WTC11 (cell line): ENCODE measurements around the gene NECTIN1. TPM values are rescaled to one million over a fixed set of nuclear protein-coding genes. Genes with fewer than 3 reads are reported as not detected.

Experiments
- ATAC-seq: fragments of 200-7000 bp; cut with Tn5 transposase; 2 replicates; pipeline ENCODE4 v1.10.0; 2021; ENCODE audit warnings: mild to moderate bottlenecking, moderate library complexity
- CTCF ChIA-PET: fragments of 300-600 bp; sonication (Branson Sonifier 250); formaldehyde crosslinking; loops from one replicate; lab custom pipeline; 2021; ENCODE audit warnings: antibody characterized with exemption; lab: Charles Lee
- POLR2A ChIA-PET: fragments of 350-600 bp; sonication (Branson Sonifier 250); formaldehyde crosslinking; loops from one replicate; lab custom pipeline; 2021; ENCODE audit warnings: antibody characterized with exemption; lab: Charles Lee
- DNase-seq: peaks from one replicate; pipeline ENCODE4 v3.0.0; 2021; ENCODE audit warnings: low spot score
- H3K27ac Mint-ChIP-seq: 2 replicates; pipeline ENCODE4 v1.8.0; 2021; ENCODE audit warnings: mixed read lengths
- H3K27me3 Mint-ChIP-seq: 2 replicates; pipeline ENCODE4 v1.8.0; 2021; ENCODE audit warnings: low read depth, mild to moderate bottlenecking, moderate library complexity, mixed read lengths
- H3K36me3 Mint-ChIP-seq: 2 replicates; pipeline ENCODE4 v1.8.0; 2021; ENCODE audit warnings: mixed read lengths
- H3K4me1 Mint-ChIP-seq: 2 replicates; pipeline ENCODE4 v1.8.0; 2022; ENCODE audit warnings: mixed read lengths
- H3K4me3 Mint-ChIP-seq: 2 replicates; pipeline ENCODE4 v1.8.0; 2021; ENCODE audit warnings: mild to moderate bottlenecking, moderate library complexity, mixed read lengths
- H3K9me3 Mint-ChIP-seq: 2 replicates; pipeline ENCODE4 v1.8.0; 2021; ENCODE audit warnings: mixed read lengths
- ELF4 ChIP-seq: sonication (generic); formaldehyde crosslinking; IDR thresholded peaks from 2 replicates; pipeline ENCODE4 v1.8.1; 2022; ENCODE audit warnings: low read depth, mild to moderate bottlenecking, moderate library complexity, missing genetic modification reagents
- JUN ChIP-seq: sonication (generic); formaldehyde crosslinking; IDR thresholded peaks from 2 replicates; pipeline ENCODE4 v1.8.0; 2023; ENCODE audit warnings: mild to moderate bottlenecking, missing genetic modification reagents
- SMAD4 ChIP-seq: sonication (generic); formaldehyde crosslinking; IDR thresholded peaks from 2 replicates; pipeline ENCODE4 v1.8.0; 2022; ENCODE audit warnings: mild to moderate bottlenecking, missing genetic modification reagents
- ZNF121 ChIP-seq: sonication (generic); formaldehyde crosslinking; IDR thresholded peaks from 2 replicates; pipeline ENCODE4 v1.8.0; 2023; ENCODE audit warnings: missing genetic modification reagents
- ZNF263 ChIP-seq: sonication (generic); formaldehyde crosslinking; IDR thresholded peaks from 2 replicates; pipeline ENCODE4 v1.8.1; 2022; ENCODE audit warnings: low read depth, mild to moderate bottlenecking, moderate library complexity, missing genetic modification reagents
- ZNF317 ChIP-seq: sonication (generic); formaldehyde crosslinking; IDR thresholded peaks from 2 replicates; pipeline ENCODE4 v1.8.1; 2023; ENCODE audit warnings: low read depth, mild to moderate bottlenecking, moderate library complexity, missing genetic modification reagents, borderline replicate concordance
- total RNA-seq: library from RNA; stranded (reverse); gene quantifications from 3 replicates; pipeline ENCODE4 v1.2.3, GENCODE V29; 2021
- TF ChIP-seq, protein P1 (sequence below): sonication (generic); formaldehyde crosslinking; IDR thresholded peaks from 2 replicates; pipeline ENCODE4 v1.8.1; 2022; ENCODE audit warnings: low read depth, missing genetic modification reagents, borderline replicate concordance
- TF ChIP-seq, protein P2 (sequence below): sonication (generic); formaldehyde crosslinking; IDR thresholded peaks from 2 replicates; pipeline ENCODE4 v1.8.0; 2022; ENCODE audit warnings: missing genetic modification reagents
- TF ChIP-seq, protein P3 (sequence below): sonication (generic); formaldehyde crosslinking; IDR thresholded peaks from 2 replicates; pipeline ENCODE4 v1.8.1; 2022; ENCODE audit warnings: low read depth, mild to moderate bottlenecking, moderate library complexity, missing genetic modification reagents, borderline replicate concordance
- TF ChIP-seq, protein P4 (sequence below): fragments of 250-450 bp; sonication (Bioruptor Pico); IDR thresholded peaks from 2 replicates; pipeline ENCODE4 v1.9.0; 2021; ENCODE audit warnings: mild to moderate bottlenecking
- TF ChIP-seq, protein P5 (sequence below): sonication (generic); formaldehyde crosslinking; IDR thresholded peaks from 2 replicates; pipeline ENCODE4 v1.8.1; 2023; ENCODE audit warnings: mild to moderate bottlenecking, missing genetic modification reagents
- TF ChIP-seq, protein P6 (sequence below): fragments of 250-450 bp; sonication (Bioruptor Pico); IDR thresholded peaks from 2 replicates; pipeline ENCODE4 v1.9.0; 2021; ENCODE audit warnings: mild to moderate bottlenecking, borderline replicate concordance
- TF ChIP-seq, protein P7 (sequence below): fragments of 250-450 bp; sonication (Bioruptor Pico); IDR thresholded peaks from 2 replicates; pipeline ENCODE4 v2.1.2; 2022; ENCODE audit warnings: mild to moderate bottlenecking, moderate library complexity
- TF ChIP-seq, protein P8 (sequence below): fragments of 200-600 bp; IDR thresholded peaks from 2 replicates; pipeline ENCODE4 v1.8.0; 2022; ENCODE audit warnings: antibody characterized with exemption

NECTIN1 gene
- total RNA-seq, 1 experiment from 2014 or later = 86.2 TPM

DNA sequence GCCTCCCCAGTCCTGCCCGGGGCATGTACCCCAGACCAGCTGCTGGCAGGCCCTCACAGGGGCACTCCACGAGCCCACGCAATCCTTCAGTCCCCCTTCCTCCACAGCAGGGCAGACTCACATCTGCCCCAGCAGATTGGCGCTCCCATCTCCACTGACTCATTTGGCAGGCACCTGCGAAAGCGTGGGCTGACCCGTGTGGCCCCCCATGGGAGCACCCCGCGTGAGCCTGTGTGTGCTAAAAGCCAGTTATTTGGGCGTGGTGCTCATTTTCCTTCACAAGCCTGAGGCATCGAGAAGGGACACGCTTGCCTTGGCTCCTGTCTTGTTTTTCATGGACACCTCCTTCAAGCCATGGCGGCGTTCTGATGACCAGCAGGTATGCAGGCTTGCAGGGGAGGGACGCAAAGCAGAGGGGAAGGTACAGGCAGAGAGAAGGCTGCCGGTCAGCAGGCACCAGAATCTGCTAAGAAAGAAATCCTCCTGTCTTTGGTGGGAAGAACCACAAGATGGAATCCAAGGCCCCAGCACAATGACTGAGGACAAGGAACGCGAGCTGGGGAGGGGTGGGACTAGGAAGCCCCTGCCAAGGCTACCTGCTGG, 8.6 kb downstream of the NECTIN1 start:
- TF ChIP-seq ZNF121 (CRISPR knock-in tag) (no peak), ELF4 (CRISPR knock-in tag) (no peak), ZNF263 (CRISPR knock-in tag) (no peak), JUN (CRISPR knock-in tag) (no peak), SMAD4 (CRISPR knock-in tag) (no peak)
- TF ChIP-seq, protein P1, sequence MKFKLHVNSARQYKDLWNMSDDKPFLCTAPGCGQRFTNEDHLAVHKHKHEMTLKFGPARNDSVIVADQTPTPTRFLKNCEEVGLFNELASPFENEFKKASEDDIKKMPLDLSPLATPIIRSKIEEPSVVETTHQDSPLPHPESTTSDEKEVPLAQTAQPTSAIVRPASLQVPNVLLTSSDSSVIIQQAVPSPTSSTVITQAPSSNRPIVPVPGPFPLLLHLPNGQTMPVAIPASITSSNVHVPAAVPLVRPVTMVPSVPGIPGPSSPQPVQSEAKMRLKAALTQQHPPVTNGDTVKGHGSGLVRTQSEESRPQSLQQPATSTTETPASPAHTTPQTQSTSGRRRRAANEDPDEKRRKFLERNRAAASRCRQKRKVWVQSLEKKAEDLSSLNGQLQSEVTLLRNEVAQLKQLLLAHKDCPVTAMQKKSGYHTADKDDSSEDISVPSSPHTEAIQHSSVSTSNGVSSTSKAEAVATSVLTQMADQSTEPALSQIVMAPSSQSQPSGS (CRISPR knock-in tag) = no peak
- TF ChIP-seq, protein P2, sequence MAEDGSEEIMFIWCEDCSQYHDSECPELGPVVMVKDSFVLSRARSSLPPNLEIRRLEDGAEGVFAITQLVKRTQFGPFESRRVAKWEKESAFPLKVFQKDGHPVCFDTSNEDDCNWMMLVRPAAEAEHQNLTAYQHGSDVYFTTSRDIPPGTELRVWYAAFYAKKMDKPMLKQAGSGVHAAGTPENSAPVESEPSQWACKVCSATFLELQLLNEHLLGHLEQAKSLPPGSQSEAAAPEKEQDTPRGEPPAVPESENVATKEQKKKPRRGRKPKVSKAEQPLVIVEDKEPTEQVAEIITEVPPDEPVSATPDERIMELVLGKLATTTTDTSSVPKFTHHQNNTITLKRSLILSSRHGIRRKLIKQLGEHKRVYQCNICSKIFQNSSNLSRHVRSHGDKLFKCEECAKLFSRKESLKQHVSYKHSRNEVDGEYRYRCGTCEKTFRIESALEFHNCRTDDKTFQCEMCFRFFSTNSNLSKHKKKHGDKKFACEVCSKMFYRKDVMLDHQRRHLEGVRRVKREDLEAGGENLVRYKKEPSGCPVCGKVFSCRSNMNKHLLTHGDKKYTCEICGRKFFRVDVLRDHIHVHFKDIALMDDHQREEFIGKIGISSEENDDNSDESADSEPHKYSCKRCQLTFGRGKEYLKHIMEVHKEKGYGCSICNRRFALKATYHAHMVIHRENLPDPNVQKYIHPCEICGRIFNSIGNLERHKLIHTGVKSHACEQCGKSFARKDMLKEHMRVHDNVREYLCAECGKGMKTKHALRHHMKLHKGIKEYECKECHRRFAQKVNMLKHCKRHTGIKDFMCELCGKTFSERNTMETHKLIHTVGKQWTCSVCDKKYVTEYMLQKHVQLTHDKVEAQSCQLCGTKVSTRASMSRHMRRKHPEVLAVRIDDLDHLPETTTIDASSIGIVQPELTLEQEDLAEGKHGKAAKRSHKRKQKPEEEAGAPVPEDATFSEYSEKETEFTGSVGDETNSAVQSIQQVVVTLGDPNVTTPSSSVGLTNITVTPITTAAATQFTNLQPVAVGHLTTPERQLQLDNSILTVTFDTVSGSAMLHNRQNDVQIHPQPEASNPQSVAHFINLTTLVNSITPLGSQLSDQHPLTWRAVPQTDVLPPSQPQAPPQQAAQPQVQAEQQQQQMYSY (CRISPR knock-in tag) = no peak
- TF ChIP-seq, protein P3, sequence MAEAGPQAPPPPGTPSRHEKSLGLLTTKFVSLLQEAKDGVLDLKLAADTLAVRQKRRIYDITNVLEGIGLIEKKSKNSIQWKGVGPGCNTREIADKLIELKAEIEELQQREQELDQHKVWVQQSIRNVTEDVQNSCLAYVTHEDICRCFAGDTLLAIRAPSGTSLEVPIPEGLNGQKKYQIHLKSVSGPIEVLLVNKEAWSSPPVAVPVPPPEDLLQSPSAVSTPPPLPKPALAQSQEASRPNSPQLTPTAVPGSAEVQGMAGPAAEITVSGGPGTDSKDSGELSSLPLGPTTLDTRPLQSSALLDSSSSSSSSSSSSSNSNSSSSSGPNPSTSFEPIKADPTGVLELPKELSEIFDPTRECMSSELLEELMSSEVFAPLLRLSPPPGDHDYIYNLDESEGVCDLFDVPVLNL (CRISPR knock-in tag) = no peak
- DNase-seq (no peak), ATAC-seq (no peak)
- Mint-ChIP-seq H3K4me3 (no peak overlapping the region), H3K27ac (peak overlapping the region; percentile 23; the same call in 1 of the 2 replicates), H3K9me3 (no peaks in the 10 kb centered on the region), H3K4me1 (peaks cover 91% of the 10 kb centered on the region), H3K36me3 (peaks cover 3% of the 10 kb centered on the region; the same call in 1 of the 2 replicates), H3K27me3 (no peaks in the 10 kb centered on the region)
- CTCF ChIA-PET = interaction anchor here (0.7 to 4.9 kb wide), 47 partner anchors 9 to 467 kb away, joined by 3 to 66 read pairs (median 4); partner anchors contain the start of gene NECTIN1
- POLR2A ChIA-PET = interaction anchor here (1.0 kb wide), 1 partner anchor 9 kb away, joined by 6 read pairs; the partner anchor contains the start of gene NECTIN1

DNA sequence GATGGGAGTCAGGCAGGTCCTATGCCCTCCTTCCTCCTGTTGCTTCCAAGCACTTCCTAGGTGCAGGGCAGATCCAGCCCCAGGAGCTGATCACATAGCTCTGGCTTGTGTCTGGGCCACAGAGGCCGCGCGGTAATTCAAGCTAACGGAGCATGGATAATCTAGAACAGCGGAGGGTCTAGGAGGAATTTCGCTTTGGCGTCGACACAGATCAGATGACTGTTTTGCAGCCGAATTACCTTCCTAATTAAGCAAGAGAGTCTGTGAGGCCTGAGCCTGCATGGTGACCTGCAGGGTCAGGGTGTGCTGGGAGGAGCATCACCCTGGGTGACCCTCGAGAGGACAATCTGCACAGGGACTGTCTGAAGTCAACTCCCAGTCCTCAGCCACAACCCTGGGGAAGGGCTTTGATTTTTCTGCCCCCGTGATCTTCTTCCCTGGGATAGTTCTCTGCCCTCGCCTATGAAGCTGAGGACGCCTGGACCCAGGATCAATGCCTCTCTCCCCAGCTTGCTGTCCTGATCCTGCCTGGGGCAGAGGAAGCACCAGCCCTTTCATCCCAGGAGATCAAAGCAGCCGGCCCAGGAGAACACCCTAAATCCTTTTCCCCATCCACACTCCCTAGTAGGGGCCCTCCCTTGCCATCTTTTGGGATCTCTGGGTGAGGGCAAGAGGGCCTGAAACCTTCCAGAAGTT, 11.0 kb downstream of the NECTIN1 start:
- Mint-ChIP-seq H3K9me3 (no peaks in the 10 kb centered on the region), H3K4me1 (peaks cover 88% of the 10 kb centered on the region), H3K27ac (no peak overlapping the region), H3K36me3 (peaks cover 3% of the 10 kb centered on the region; the same call in 1 of the 2 replicates), H3K27me3 (no peaks in the 10 kb centered on the region), H3K4me3 (no peak overlapping the region)
- DNase-seq (no peak), ATAC-seq (no peak)
- ChIA-PET POLR2A (interaction anchor here (0.9 kb wide), 1 partner anchor 11 kb away, joined by 3 read pairs; the partner anchor contains the start of gene NECTIN1), CTCF (interaction anchor here (1.0 to 2.7 kb wide), 3 partner anchors 10 to 12 kb away, joined by 3 to 9 read pairs (median 3); partner anchors contain the start of gene NECTIN1)
- TF ChIP-seq, protein P4, sequence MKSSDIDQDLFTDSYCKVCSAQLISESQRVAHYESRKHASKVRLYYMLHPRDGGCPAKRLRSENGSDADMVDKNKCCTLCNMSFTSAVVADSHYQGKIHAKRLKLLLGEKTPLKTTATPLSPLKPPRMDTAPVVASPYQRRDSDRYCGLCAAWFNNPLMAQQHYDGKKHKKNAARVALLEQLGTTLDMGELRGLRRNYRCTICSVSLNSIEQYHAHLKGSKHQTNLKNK (CRISPR knock-in tag) = no peak
- TF ChIP-seq, protein P5, sequence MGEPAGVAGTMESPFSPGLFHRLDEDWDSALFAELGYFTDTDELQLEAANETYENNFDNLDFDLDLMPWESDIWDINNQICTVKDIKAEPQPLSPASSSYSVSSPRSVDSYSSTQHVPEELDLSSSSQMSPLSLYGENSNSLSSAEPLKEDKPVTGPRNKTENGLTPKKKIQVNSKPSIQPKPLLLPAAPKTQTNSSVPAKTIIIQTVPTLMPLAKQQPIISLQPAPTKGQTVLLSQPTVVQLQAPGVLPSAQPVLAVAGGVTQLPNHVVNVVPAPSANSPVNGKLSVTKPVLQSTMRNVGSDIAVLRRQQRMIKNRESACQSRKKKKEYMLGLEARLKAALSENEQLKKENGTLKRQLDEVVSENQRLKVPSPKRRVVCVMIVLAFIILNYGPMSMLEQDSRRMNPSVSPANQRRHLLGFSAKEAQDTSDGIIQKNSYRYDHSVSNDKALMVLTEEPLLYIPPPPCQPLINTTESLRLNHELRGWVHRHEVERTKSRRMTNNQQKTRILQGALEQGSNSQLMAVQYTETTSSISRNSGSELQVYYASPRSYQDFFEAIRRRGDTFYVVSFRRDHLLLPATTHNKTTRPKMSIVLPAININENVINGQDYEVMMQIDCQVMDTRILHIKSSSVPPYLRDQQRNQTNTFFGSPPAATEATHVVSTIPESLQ (CRISPR knock-in tag) = no peak
- TF ChIP-seq, protein P6, sequence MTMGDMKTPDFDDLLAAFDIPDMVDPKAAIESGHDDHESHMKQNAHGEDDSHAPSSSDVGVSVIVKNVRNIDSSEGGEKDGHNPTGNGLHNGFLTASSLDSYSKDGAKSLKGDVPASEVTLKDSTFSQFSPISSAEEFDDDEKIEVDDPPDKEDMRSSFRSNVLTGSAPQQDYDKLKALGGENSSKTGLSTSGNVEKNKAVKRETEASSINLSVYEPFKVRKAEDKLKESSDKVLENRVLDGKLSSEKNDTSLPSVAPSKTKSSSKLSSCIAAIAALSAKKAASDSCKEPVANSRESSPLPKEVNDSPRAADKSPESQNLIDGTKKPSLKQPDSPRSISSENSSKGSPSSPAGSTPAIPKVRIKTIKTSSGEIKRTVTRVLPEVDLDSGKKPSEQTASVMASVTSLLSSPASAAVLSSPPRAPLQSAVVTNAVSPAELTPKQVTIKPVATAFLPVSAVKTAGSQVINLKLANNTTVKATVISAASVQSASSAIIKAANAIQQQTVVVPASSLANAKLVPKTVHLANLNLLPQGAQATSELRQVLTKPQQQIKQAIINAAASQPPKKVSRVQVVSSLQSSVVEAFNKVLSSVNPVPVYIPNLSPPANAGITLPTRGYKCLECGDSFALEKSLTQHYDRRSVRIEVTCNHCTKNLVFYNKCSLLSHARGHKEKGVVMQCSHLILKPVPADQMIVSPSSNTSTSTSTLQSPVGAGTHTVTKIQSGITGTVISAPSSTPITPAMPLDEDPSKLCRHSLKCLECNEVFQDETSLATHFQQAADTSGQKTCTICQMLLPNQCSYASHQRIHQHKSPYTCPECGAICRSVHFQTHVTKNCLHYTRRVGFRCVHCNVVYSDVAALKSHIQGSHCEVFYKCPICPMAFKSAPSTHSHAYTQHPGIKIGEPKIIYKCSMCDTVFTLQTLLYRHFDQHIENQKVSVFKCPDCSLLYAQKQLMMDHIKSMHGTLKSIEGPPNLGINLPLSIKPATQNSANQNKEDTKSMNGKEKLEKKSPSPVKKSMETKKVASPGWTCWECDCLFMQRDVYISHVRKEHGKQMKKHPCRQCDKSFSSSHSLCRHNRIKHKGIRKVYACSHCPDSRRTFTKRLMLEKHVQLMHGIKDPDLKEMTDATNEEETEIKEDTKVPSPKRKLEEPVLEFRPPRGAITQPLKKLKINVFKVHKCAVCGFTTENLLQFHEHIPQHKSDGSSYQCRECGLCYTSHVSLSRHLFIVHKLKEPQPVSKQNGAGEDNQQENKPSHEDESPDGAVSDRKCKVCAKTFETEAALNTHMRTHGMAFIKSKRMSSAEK (CRISPR knock-in tag) = no peak
- TF ChIP-seq SMAD4 (CRISPR knock-in tag) (no peak), ZNF317 (CRISPR knock-in tag) (no peak)
- TF ChIP-seq, protein P7, sequence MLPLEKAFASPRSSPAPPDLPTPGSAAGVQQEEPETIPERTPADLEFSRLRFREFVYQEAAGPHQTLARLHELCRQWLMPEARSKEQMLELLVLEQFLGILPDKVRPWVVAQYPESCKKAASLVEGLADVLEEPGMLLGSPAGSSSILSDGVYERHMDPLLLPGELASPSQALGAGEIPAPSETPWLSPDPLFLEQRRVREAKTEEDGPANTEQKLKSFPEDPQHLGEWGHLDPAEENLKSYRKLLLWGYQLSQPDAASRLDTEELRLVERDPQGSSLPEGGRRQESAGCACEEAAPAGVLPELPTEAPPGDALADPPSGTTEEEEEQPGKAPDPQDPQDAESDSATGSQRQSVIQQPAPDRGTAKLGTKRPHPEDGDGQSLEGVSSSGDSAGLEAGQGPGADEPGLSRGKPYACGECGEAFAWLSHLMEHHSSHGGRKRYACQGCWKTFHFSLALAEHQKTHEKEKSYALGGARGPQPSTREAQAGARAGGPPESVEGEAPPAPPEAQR (CRISPR knock-in tag) = no peak
- TF ChIP-seq, protein P8, sequence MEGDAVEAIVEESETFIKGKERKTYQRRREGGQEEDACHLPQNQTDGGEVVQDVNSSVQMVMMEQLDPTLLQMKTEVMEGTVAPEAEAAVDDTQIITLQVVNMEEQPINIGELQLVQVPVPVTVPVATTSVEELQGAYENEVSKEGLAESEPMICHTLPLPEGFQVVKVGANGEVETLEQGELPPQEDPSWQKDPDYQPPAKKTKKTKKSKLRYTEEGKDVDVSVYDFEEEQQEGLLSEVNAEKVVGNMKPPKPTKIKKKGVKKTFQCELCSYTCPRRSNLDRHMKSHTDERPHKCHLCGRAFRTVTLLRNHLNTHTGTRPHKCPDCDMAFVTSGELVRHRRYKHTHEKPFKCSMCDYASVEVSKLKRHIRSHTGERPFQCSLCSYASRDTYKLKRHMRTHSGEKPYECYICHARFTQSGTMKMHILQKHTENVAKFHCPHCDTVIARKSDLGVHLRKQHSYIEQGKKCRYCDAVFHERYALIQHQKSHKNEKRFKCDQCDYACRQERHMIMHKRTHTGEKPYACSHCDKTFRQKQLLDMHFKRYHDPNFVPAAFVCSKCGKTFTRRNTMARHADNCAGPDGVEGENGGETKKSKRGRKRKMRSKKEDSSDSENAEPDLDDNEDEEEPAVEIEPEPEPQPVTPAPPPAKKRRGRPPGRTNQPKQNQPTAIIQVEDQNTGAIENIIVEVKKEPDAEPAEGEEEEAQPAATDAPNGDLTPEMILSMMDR = no peak
